NCI-H82 (cell line): ENCODE results near the gene FNDC11.

Experiments
- DNase-seq: peaks from one replicate; lab custom pipeline; 2025; lab: John Stamatoyannopoulos, UW

The FNDC11 gene

DNA sequence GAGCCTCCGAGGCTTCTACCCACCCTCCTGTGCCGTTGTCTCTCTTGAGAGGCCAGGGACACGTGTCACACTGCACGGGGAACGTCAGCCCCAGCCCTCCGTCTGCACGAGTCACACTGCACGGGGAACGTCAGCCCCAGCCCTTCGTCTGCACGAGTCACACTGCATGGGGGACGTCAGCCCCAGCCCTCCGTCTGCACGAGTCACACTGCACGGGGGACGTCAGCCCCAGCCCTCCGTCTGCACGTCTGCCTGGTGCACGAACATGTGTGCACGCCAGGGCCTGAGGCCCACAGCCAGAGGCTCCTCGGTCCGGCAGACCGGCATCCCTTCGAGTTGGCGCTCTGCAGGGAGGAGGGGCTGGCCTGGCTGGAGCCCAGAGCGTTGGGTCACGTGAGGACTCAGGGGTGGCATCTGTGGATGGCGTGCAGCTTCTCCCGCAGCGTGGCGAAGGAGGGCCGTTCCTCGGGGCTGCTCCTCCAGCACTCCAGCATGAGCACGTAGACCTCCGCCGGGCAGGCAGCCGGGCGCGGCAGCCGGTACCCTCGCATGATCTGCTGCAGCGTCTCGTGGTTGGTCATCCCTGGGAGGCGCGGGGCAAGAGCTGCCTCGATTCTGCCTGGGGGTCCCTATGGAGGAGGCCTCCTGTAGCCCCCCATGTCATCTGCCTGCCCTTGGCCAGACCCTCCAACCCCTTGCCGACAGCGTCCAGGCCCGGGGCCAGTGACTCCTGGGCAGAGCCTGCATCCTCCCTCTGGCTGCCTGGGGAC lies 13.4 kb upstream of the FNDC11 start:
- DNase-seq, result no peak

DNA sequence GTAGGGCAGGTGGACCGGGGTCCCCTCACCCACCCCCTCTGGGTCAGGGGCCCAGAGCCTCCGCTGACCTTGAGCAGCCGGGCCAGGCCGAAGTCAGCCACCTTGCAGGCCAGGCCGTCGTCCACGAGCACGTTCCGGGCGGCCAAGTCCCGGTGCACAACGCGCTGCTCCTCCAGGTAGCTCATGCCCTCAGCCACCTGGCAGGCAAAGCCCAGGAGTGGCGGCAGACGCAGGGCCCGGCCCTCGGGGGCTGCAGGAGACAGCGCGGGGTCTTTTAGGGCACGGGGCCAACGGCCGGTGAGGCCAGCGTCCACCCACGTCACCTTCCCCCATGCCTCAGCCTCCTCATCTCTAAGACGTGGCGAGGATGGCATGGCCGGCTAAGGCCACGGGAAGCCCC lies 12.6 kb upstream of the FNDC11 start:
- DNase-seq, result no peak

DNA sequence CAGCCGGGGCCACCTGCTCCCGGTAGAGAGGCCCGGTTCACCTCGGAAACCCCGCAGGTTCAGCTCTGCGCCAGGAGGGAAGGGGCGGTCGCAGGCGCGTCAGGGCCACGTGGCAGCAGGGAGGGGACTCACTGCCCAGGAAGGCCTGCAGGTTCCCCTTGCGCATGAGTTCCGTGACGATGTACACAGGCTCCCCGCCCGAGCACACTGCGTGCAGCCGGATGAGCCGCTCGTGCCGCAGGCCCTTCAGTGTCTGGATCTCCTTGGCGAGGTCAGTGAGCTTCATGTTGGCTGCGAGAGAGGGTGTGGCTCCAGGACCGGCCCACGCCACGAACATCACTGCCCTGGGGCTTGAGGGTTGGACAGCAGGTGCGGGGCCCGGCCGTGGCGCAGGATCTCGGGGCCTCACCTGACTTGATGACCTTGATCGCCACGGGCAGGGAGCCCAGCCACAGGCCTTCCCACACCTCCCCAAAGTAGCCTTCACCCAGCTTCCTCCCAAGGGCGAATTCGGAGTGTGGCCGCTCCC lies 11.9 kb upstream of the FNDC11 start:
- no peak for DNase-seq

DNA sequence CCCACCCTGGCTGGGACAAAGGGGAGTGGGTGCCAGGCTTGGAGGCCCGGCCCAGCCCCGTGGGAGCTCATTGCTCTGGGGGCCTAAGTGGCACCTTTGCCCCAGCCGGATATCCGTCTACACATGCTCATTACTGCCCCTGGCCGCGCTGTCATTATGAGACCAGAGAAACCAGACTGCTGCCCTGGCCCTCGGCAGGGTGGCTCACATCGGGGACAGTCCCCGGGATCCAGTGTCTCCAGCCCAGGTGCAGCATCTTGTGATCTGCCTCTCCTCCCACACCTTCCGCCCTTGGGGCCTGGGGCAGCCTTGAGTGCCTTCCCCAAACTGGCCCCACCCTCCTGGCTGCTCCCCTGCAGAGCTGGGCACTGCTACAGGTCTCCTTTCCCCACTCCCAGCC lies 11.3 kb upstream of the FNDC11 start:
- no peak for DNase-seq

DNA sequence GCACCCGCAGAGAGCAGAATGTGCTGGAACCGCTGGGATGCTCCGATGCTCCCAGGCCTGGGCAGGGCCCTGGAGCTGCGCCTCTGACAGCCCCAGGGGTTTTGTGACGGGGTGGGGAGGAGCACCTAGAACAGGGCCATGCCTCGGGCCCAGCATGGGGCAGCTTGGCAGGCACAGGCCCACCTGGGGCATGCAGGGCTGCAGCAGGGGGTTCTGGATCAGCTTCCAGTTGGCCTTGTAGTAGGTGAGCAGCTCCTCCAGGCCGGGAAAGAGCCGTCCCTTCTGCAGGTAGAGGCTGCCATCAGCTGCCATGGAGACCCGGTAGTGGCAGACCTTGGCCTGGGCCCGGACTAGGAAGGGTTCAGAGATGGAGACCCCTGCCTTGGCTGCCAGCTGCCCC lies 10.8 kb upstream of the FNDC11 start:
- no peak for DNase-seq

DNA sequence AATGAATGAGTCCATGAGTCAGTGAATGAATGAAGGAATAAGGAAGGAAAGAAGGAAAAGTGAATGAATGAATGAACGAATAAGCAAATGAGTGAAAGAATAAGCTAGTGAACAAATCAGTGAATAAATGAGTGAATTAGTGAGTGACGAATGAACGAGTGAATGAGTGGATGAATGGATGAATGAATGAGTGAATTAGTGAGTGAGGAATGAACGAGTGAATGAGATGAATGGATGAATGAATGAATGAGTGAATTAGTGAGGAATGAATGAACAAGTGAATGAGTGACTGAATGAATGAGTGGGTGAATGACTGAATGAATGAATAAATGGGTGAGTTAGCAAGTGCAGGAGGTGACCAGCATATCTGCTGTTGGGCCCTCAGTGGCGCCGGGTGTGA lies 10.2 kb upstream of the FNDC11 start:
- DNase-seq, result no peak

DNA sequence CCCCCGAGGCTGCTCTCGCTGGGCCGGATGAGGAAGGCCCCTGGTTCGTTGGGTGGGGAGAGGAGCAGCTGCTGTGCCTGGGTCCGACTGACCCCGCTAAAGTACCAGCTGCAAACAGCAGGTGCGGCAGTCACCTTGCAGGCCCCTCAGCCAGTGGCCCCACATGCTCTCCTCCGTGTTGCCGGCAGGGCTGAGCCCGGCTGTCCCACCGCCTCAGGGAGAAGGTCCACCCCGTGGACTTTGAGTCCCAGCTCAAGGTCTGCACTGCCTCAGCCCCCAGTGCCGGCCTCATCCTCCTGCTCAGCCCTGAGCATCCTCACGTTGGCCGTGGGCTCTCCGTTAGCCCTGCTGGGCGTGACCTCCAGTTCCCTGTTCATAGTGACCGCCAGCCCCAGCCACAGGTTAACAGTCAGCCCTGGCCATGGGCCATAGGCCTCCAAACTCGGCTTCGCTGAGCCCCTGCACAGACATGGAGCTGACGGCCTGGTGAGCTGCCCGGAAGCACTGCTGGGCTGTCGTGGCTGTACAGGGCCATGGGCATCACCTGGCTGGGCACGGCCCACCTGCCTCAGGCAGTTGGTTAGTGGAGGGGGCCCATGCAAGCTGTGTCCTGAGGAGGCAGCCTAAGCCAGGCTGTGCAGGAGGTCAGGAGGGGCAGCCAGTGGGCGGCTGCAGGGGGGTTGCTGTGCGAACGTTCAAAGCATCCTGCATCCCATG lies 9.6 kb upstream of the FNDC11 start:
- DNase-seq, result no peak

DNA sequence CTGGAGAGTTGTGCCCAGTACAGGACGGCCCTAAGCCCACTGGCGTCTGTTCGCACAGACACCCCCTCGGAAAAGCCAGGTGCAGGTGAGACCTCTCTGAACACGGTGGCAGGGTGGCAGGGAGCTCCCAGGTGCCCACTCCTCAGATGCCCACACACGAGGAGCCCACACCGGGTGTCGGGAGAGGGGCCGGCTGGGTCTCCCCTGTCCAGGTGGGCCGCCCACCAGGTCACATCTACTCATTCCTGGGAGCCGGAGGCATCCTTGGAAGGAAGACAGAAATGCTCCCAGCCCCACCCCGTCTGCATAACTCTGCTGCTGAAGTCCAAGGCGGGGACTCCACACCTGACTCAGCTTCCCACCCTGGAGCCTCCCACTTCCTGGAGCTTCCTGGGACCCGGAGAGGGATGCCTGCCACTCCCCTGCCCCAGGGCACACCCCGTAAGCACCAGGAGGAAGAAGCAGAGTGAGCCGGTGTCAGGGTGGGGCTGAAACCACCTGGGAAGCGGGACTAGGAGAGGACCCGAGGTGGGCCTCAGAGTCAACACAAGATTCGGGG lies 8.9 kb upstream of the FNDC11 start:
- DNase-seq, result no peak

DNA sequence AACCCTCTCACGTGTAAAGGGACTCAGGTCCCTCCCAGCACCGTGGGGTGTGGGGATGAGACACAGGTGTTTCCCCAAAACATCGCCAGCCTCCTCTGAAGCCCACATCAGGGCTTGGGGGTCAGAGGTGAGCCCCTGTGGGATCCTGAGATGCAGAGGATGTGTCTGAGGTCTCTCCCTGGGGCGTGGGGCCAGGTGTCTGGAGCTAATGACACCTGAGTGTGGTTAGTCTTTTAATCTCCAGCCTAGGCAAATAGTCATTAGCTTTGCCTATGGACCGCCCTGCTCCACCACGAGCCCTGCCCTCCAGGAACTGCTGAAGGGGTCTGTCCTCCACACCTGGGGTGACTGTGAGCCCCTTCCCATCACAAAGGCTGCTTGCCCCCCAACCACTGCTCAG lies 8.1 kb upstream of the FNDC11 start:
- DNase-seq, result no peak

DNA sequence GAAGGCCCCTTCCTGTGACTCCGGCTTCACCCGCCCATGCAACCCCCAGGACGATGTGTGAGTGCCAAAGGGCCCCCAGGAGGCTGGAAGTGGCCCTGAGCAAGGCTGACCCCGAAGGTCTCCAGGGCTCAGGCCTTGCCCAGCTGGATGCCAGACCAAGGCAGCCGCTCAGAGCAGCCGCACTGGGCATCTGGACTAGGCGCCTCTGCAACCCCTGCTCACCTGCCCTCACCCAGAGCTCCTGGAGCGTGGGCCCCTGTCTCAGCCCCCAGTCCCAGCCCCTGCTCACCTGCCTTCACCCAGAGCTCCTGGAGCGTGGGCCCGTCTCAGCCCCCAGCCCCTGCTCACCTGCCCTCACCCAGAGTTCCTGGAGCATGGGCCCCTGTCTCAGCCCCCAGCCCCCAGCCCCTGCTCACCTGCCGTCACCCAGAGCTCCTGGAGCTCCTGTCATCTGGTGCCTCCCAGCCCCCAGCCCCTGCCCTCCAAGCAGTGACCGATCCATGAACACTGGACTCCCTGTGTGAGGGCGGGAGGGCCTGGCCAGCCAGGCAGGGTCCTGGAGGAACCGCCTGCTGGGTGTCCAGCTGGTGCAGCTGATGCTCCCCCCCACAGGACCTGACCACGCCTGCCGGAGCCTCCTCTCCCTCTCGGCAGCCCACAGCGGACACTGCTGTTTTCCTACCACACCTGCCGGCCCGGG lies 7.6 kb upstream of the FNDC11 start:
- no peak for DNase-seq

DNA sequence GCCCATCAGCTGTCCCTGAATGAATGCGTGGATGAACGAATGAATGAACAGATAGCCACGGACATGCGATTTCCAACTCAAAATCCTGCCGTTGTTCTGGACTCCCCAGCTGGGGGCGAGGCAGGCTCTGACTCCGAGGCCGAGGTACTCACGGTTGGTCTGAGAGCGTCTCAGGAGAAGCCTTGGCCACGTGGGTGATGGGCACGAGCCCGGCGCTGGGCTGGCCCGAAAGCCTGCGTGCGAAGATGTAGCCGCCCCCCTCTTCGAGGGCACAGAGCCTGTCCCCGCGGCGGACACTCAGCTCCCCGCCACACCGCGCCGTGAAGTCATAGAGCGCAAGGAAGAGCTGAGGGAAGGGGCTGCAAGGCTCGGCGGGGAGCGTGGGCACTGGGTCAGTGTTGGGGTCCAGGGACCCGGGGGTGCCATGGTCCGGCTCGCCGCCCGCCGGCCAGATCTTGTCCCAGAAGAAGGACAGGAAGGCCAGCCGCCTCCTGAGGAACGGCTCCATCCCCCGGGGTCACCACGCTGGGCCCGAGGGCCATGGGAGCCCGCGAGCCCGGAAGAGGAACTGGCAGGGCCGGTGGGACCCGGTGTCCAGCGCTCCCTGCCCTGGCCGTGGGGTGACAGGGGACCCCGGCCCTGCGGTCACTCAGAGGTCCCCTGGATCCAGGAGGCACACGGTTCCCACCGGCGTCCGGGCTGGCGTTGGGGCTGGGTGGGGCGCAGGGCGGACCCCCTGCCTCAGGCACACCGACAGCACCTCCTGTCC lies 6.8 kb upstream of the FNDC11 start:
- DNase-seq, result no peak

DNA sequence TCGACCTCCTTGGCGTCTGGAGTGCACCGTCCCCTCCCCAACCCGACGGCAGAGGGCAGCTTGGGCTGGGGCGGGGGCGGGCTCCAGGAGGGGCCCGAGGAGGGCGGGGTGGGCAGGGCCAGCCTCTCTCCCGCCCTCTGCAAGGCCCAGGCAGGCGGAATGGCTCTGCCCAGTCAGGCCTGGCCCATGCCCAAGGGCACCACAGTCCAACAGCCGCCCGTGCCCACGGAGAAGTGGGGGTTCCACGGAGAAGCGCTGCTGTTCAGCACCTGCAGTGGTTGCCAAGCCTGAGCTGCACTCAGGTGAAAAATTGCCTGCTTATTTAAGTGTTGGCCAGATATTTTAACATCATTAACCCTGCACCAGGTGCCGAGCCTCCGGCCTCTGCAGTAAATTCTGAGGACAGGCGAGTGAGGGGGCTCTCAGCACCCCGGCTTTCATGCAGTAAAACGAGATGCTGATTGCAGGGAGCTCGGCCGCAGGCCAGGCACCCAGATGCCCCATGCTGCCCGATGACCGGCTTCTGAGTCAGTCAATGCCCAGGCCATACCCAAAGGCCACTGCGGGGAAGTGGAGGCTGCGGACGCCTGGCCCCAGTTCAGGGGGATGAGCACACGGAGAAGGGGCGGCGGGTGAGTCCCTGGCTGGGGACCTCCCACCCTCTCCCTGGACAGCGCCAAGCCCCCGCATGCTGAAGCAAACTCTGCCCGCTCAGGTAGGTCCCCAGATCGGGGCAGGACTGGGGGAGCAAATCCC lies 6.1 kb upstream of the FNDC11 start, which contains the start of gene SRMS:
Gene SRMS, minus strand, starts transcription at position 25 of the 756 bp plus-strand sequence. CDS start 286 bp downstream, outside the sequence.
- no peak for DNase-seq

DNA sequence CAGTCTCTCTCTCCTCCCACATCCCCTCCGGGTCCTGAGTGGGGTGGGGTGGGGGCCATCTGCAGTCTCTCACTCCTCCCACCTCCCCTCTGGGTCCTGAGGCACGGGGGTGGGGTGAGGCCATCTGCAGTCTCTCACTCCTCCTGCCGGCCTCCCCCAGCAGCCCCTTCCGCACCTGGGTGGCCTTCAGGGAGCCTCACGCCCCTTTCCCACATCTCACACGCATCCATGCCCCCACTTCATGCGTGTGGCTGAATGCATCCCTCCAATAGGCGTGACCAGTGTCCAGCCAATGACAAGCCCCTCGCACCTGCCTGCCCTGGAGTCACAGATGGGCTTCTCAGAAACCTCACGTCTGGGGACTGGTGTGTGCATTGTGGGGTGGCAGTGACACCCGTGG lies 5.4 kb upstream of the FNDC11 start:
- DNase-seq, result no peak

DNA sequence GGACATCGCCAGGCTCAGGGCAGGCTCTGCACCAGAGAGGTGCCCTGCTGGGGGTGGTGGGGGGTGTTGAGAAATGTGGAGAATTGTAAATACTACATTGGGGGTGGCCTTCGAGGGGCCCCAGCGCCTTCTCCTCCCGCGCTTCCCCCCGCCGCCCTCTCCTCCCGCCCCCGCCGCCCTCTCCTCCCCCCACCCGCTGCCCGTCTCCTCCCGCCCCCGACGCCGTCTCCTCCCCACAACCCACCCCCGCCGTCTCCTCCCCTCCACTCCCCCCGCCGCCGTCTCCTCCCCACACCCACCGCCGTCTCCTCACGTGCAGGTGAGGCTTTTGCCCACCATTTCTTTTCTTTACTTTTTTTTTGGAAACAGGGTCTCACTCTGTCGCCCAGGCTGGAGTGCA lies 4.9 kb upstream of the FNDC11 start:
- no peak for DNase-seq

DNA sequence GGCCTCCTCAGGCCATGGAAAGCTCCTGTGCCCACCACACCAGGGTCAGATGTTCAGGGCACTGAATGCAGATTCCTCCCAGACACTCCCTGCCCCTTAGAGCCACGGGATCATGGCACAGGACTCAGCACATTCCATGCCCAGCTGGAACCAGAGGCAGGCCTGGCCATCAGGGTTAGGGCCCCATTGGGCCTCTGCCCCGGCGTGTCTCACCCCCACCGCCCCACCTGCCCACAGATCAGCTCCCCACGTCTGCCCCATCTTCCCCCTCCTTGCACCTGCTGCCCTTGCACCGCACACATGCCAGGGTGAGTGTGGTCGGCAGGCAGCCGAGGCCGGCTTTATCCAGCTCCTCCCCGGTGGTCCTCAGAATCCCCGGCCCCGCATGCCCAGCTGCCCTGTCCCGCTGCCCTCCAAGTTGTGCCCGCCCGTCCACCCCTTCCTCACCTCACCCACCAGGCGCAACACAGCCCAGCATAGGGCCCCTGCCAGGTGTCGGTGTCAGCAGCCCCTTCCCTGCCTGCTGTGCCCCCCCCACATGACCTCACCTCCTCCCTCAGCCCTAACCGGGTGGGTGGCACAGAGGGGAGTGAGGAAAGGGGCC lies 4.2 kb upstream of the FNDC11 start:
- no peak for DNase-seq

DNA sequence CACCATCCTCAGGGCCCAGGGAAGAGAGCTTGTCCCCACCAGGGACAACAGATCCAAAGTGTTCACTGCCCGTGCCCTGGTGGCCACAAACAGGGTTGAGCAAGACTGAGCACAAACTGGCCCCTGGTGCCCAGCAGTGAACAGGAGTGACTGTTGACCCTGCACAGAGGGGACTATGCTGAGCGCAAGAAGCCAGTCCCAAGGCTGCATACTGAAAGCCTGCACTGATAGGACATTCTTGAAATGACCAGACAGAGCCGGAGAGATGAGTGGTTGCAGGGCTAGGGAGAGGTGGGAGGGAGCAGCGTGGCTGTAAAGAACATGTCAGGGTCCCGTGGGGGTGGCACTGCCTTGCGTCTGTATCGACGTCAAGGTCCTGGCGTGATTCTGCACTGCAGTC lies 2.9 kb upstream of the FNDC11 start:
- DNase-seq, result no peak

DNA sequence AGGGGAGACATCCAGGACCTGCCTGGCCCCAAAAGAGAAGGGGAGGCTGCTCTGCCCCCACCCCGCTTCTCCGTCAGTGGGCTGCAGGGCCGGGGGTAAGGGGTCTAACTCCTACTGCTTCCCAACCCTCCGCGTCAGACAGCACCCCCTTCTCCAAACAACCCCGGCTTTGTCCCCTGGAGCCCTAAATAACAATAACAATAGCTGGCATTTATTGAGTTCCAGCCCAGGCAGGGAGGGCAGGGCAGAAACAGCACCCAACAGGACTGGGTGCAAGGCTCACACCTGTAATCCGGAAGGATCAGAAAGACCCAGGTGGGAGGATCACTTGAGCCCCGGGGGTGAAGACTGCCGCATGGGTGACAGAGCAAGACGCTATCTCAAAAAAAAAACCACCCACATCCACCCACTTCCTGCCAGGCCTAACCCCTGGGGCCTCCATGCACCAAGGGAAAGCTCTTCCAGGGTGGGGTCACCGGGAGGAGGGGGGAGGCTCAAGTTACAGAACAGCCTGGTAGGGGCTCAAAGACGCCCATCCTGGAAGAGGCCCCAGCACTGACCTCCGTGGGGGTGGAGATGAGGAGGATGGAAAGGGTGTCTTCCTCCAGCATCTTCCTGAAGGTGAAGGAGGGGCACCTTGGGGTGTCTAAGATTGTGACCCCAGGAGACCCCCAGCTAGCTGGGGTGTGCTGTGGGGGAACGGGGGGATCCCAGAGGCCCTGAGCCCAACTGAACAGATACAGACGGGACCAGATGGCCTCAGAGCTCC lies 1.3 kb upstream of the FNDC11 start:
- no peak for DNase-seq

DNA sequence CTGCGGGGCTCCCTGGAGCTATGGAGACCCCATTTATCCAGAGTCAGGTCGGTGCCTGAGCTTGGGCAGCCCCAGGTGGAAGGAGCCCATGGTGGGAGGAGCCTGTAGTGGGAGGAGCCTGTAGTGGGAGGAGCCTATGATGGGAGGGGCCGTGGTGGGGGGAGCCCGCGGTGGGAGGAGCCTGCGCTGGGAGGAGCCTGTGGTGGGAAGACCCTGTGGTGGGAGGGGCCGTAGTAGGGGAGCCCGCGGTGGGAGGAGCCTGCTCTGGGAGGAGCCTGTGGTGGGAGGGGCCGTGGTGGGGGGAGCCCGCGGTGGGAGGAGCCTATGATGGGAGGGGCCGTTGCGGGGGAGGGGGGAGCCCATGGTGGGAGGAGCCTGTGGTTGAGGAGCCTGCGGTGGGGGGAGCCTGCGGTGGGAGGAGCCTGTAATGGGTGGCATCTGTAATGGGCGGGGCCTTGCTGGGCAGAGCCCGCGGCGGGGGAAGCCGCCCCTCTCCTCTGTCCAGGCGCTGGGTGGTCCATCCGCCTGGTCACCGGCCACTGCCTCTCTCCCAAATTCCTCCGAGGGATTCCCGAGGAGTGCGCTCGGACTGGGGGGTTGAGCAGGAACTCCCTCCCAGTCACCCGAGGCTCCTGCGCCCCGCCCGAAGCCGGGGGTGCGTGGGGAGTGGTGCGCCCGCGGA lies 567 bp upstream of the FNDC11 start:
- peak; percentile 83 for DNase-seq
